SK-N-SH treated with all-trans-retinoic acid at 6 μM for 48 hours (cell line): Measurements from ENCODE around the gene TJP3.

Source experiments
- ATAC-seq: fragments of 200-7000 bp; cut with Tn5 transposase; 3 replicates; pipeline ENCODE4 v1.9.1; 2020; ENCODE audit warnings: mild to moderate bottlenecking, moderate library complexity
- BACH2 ChIP-seq: fragments of 250-450 bp; sonication (Bioruptor Pico); IDR thresholded peaks from 2 replicates; pipeline ENCODE4 v1.9.0; 2021; ENCODE audit warnings: mild to moderate bottlenecking, borderline replicate concordance
- CSDC2 ChIP-seq: fragments of 250-450 bp; sonication (Bioruptor Pico); IDR thresholded peaks from 2 replicates; pipeline ENCODE4 v1.5.0; 2020; ENCODE audit warnings: mild to moderate bottlenecking, moderate library complexity
- GLIS3 ChIP-seq: fragments of 250-450 bp; sonication (Bioruptor Pico); IDR thresholded peaks from 2 replicates; pipeline ENCODE4 v1.5.0; 2020; ENCODE audit warnings: mild to moderate bottlenecking, moderate library complexity
- OSR1 ChIP-seq: fragments of 250-450 bp; sonication (Bioruptor Pico); IDR thresholded peaks from 2 replicates; pipeline ENCODE4 v1.8.0; 2022; ENCODE audit warnings: moderate library complexity, mild to moderate bottlenecking, inconsistent platforms
- PATZ1 ChIP-seq: fragments of 250-450 bp; sonication (Bioruptor Pico); IDR thresholded peaks from 2 replicates; pipeline ENCODE4 v1.8.0; 2020; ENCODE audit warnings: mild to moderate bottlenecking, moderate library complexity, borderline replicate concordance
- PPARA ChIP-seq: fragments of 250-450 bp; sonication (Bioruptor Pico); IDR thresholded peaks from 2 replicates; pipeline ENCODE4 v1.5.0; 2020; ENCODE audit warnings: mild to moderate bottlenecking, borderline replicate concordance
- RARB ChIP-seq: fragments of 250-450 bp; sonication (Bioruptor Pico); IDR thresholded peaks from 2 replicates; pipeline ENCODE4 v1.8.0; 2021; ENCODE audit warnings: mild to moderate bottlenecking, moderate library complexity
- SNAI2 ChIP-seq: fragments of 250-450 bp; sonication (Bioruptor Pico); IDR thresholded peaks from 2 replicates; pipeline ENCODE4 v1.5.0; 2020; ENCODE audit warnings: mild to moderate bottlenecking, moderate library complexity
- TCF4 ChIP-seq: fragments of 250-450 bp; sonication (Bioruptor Pico); IDR thresholded peaks from 2 replicates; pipeline ENCODE4 v1.8.0; 2021; ENCODE audit warnings: mild to moderate bottlenecking, moderate library complexity, borderline replicate concordance
- TOX ChIP-seq: fragments of 250-450 bp; sonication (Bioruptor Pico); IDR thresholded peaks from 2 replicates; pipeline ENCODE4 v1.8.0; 2021; ENCODE audit warnings: mild to moderate bottlenecking, moderate library complexity, borderline replicate concordance
- ZC3H10 ChIP-seq: fragments of 250-450 bp; sonication (Bioruptor Pico); IDR thresholded peaks from 2 replicates; pipeline ENCODE4 v1.5.1; 2021; ENCODE audit warnings: mild to moderate bottlenecking, moderate library complexity
- ZFP3 ChIP-seq: fragments of 250-450 bp; sonication (Bioruptor Pico); IDR thresholded peaks from 2 replicates; pipeline ENCODE4 v1.5.0; 2020; ENCODE audit warnings: mild to moderate bottlenecking, moderate library complexity
- ZFP30 ChIP-seq: fragments of 450-650 bp; formaldehyde crosslinking; IDR thresholded peaks from 2 replicates; pipeline ENCODE4 v1.5.0; 2022; ENCODE audit warnings: mild to moderate bottlenecking, moderate library complexity
- ZNF565 ChIP-seq: fragments of 450-650 bp; formaldehyde crosslinking; conservative IDR thresholded peaks from 2 replicates; pipeline ENCODE4 v1.5.0; 2020; ENCODE audit warnings: low read depth, mild to moderate bottlenecking, moderate library complexity
- ZNF70 ChIP-seq: fragments of 450-650 bp; formaldehyde crosslinking; IDR thresholded peaks from 2 replicates; pipeline ENCODE4 v1.5.0; 2020; ENCODE audit warnings: mild to moderate bottlenecking, moderate library complexity
- ZNF8 ChIP-seq: fragments of 450-650 bp; formaldehyde crosslinking; IDR thresholded peaks from 2 replicates; pipeline ENCODE4 v1.5.0; 2020; ENCODE audit warnings: mild to moderate bottlenecking, moderate library complexity
- TF ChIP-seq, protein P1 (sequence below): fragments of 250-450 bp; sonication (Bioruptor Pico); IDR thresholded peaks from 2 replicates; pipeline ENCODE4 v1.5.1; 2021; ENCODE audit warnings: mild to moderate bottlenecking, moderate library complexity
- TF ChIP-seq, protein P2 (sequence below): fragments of 250-450 bp; sonication (Bioruptor Pico); IDR thresholded peaks from 2 replicates; pipeline ENCODE4 v1.5.1; 2020; ENCODE audit warnings: low read depth, mild to moderate bottlenecking, moderate library complexity
- TF ChIP-seq, protein P3 (sequence below): fragments of 250-450 bp; sonication (Bioruptor Pico); IDR thresholded peaks from 2 replicates; pipeline ENCODE4 v1.5.0; 2020; ENCODE audit warnings: mild to moderate bottlenecking, moderate library complexity

TJP3 gene

GRCh38 chr19:3670796-3671679, 37.1 kb upstream of the TJP3 start:
- TF ChIP-seq ZC3H10 (CRISPR knock-in tag), result no peak
- no peak for TF ChIP-seq CSDC2 (CRISPR knock-in tag)
- TF ChIP-seq, all 23 proteins: peak for 0
- no peak for ATAC-seq

GRCh38 chr19:3671680-3672574, 36.3 kb upstream of the TJP3 start:
- no peak for ATAC-seq
- TF ChIP-seq ZNF8 (CRISPR knock-in tag) (no peak), BACH2 (CRISPR knock-in tag) (no peak), ZFP3 (CRISPR knock-in tag) (no peak)
- TF ChIP-seq, protein P1, sequence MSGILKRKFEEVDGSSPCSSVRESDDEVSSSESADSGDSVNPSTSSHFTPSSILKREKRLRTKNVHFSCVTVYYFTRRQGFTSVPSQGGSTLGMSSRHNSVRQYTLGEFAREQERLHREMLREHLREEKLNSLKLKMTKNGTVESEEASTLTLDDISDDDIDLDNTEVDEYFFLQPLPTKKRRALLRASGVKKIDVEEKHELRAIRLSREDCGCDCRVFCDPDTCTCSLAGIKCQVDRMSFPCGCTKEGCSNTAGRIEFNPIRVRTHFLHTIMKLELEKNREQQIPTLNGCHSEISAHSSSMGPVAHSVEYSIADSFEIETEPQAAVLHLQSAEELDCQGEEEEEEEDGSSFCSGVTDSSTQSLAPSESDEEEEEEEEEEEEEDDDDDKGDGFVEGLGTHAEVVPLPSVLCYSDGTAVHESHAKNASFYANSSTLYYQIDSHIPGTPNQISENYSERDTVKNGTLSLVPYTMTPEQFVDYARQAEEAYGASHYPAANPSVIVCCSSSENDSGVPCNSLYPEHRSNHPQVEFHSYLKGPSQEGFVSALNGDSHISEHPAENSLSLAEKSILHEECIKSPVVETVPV (CRISPR knock-in tag), result no peak
- TF ChIP-seq, all 23 proteins: peak for 0

DNA sequence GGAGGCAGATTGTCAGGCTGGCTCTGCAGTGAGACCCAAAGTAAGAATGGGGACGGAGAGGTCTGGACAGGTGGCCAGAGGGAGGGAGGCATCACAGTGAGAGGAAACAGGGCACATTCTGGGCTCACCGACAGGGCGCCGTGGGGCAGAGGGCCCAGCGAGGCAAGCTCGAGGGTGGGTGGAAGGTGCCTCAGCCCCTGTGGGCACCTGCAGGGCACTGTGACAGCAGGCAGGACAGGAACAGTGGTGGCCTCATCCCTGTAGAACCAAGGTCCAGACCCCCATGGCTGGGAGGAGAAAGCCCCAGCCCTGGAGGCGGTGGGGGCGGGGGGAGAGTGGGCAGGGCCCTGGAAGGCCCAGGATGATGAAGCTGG, 35.6 kb upstream of the TJP3 start:
- TF ChIP-seq ZFP3 (CRISPR knock-in tag) (no peak), ZNF70 (no peak), OSR1 (CRISPR knock-in tag) (no peak), TCF4 (CRISPR knock-in tag) (no peak), ZFP30 (CRISPR knock-in tag) (no peak), TOX (no peak), ZNF565 (CRISPR knock-in tag) (no peak), SNAI2 (no peak), ZC3H10 (CRISPR knock-in tag) (no peak), CSDC2 (CRISPR knock-in tag) (no peak), PATZ1 (CRISPR knock-in tag) (no peak)
- TF ChIP-seq, protein P2, sequence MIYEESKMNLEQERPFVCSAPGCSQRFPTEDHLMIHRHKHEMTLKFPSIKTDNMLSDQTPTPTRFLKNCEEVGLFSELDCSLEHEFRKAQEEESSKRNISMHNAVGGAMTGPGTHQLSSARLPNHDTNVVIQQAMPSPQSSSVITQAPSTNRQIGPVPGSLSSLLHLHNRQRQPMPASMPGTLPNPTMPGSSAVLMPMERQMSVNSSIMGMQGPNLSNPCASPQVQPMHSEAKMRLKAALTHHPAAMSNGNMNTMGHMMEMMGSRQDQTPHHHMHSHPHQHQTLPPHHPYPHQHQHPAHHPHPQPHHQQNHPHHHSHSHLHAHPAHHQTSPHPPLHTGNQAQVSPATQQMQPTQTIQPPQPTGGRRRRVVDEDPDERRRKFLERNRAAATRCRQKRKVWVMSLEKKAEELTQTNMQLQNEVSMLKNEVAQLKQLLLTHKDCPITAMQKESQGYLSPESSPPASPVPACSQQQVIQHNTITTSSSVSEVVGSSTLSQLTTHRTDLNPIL (CRISPR knock-in tag), result no peak
- TF ChIP-seq, protein P3, sequence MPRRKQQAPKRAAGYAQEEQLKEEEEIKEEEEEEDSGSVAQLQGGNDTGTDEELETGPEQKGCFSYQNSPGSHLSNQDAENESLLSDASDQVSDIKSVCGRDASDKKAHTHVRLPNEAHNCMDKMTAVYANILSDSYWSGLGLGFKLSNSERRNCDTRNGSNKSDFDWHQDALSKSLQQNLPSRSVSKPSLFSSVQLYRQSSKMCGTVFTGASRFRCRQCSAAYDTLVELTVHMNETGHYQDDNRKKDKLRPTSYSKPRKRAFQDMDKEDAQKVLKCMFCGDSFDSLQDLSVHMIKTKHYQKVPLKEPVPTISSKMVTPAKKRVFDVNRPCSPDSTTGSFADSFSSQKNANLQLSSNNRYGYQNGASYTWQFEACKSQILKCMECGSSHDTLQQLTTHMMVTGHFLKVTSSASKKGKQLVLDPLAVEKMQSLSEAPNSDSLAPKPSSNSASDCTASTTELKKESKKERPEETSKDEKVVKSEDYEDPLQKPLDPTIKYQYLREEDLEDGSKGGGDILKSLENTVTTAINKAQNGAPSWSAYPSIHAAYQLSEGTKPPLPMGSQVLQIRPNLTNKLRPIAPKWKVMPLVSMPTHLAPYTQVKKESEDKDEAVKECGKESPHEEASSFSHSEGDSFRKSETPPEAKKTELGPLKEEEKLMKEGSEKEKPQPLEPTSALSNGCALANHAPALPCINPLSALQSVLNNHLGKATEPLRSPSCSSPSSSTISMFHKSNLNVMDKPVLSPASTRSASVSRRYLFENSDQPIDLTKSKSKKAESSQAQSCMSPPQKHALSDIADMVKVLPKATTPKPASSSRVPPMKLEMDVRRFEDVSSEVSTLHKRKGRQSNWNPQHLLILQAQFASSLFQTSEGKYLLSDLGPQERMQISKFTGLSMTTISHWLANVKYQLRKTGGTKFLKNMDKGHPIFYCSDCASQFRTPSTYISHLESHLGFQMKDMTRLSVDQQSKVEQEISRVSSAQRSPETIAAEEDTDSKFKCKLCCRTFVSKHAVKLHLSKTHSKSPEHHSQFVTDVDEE (CRISPR knock-in tag), result no peak
- ATAC-seq, result no peak

- ATAC-seq, result no peak
- TF ChIP-seq ZFP30 (CRISPR knock-in tag), result no peak
- TF ChIP-seq RARB (CRISPR knock-in tag), result no peak
- TF ChIP-seq ZC3H10 (CRISPR knock-in tag), result no peak
- no peak for TF ChIP-seq PATZ1 (CRISPR knock-in tag)
- TF ChIP-seq PPARA (CRISPR knock-in tag), result no peak
- no peak for TF ChIP-seq SNAI2
- no peak for TF ChIP-seq ZNF8 (CRISPR knock-in tag)
- TF ChIP-seq, protein P2 (CRISPR knock-in tag), result no peak
- TF ChIP-seq, protein P3 (CRISPR knock-in tag), result no peak
- no peak for TF ChIP-seq TCF4 (CRISPR knock-in tag)
- no peak for TF ChIP-seq ZNF565 (CRISPR knock-in tag)
- TF ChIP-seq GLIS3, result no peak
Measured at GRCh38 chr19:3672993-3673392, 35.2 kb upstream of the TJP3 start.
